ENCODE results near the gene RET.

RET gene

DNA sequence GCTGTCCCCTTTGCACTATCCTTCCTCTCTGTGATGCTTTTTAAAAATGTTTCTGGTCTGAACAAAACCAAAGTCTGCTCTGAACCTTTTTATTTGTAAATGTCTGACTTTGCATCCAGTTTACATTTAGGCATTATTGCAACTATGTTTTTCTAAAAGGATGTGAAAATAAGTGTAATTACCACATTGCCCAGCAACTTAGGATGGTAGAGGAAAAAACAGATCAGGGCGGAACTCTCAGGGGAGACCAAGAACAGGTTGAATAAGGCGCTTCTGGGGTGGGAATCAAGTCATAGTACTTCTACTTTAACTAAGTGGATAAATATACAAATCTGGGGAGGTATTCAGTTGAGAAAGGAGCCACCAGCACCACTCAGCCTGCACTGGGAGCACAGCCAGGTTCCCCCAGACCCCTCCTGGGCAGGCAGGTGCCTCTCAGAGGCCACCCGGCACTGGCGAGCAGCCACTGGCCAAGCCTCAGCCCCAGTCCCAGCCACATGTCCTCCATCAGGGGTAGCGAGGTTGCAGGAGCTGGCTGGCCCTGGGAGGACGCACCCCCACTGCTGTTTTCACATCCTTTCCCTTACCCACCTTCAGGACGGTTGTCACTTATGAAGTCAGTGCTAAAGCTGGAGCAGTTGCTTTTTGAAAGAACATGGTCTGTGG lies 50.0 kb downstream of the RET start:
- H2AFZ ChIP-seq (ENCODE audit: low read depth, low read length), result no peak overlapping the region
- peaks cover 17% of the 10 kb centered on the region for H3K4me1 ChIP-seq (ENCODE audit: low read length)
- H3K27me3 ChIP-seq (ENCODE audit: low read depth, low read length), result 0 out of 2 replicates have a peak, but pooled peaks cover 4% of the 10 kb centered on the region
- H3K36me3 ChIP-seq (replicated peaks; ENCODE audit: low read depth, low read length), result no peaks in the 10 kb centered on the region
- H3K9me3 ChIP-seq (ENCODE audit: insufficient read depth, low read length), result no peaks in the 10 kb centered on the region
- no peak overlapping the region for H3K9ac ChIP-seq (ENCODE audit: low read length)
- no peak for TF ChIP-seq EZH2phosphoT487 (IDR thresholded peaks at IDR 0.05; ENCODE audit: low read depth)
- TF ChIP-seq, protein P1, sequence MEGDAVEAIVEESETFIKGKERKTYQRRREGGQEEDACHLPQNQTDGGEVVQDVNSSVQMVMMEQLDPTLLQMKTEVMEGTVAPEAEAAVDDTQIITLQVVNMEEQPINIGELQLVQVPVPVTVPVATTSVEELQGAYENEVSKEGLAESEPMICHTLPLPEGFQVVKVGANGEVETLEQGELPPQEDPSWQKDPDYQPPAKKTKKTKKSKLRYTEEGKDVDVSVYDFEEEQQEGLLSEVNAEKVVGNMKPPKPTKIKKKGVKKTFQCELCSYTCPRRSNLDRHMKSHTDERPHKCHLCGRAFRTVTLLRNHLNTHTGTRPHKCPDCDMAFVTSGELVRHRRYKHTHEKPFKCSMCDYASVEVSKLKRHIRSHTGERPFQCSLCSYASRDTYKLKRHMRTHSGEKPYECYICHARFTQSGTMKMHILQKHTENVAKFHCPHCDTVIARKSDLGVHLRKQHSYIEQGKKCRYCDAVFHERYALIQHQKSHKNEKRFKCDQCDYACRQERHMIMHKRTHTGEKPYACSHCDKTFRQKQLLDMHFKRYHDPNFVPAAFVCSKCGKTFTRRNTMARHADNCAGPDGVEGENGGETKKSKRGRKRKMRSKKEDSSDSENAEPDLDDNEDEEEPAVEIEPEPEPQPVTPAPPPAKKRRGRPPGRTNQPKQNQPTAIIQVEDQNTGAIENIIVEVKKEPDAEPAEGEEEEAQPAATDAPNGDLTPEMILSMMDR (IDR thresholded peaks at IDR 0.05; ENCODE audit: low read depth, low read length), result no peak
- H4K20me1 ChIP-seq (ENCODE audit: insufficient read depth, low read length), result no peaks in the 10 kb centered on the region
- H3K79me2 ChIP-seq (ENCODE audit: low read length), result no peaks in the 10 kb centered on the region
- H3K27ac ChIP-seq (ENCODE audit: low read length), result no peak overlapping the region
- H3K4me3 ChIP-seq (ENCODE audit: low read length), result peak overlapping the region; percentile 31; the same call in 1 of the 2 replicates
- peak overlapping the region; percentile 47 for H3K4me2 ChIP-seq (ENCODE audit: low read length)

DNA sequence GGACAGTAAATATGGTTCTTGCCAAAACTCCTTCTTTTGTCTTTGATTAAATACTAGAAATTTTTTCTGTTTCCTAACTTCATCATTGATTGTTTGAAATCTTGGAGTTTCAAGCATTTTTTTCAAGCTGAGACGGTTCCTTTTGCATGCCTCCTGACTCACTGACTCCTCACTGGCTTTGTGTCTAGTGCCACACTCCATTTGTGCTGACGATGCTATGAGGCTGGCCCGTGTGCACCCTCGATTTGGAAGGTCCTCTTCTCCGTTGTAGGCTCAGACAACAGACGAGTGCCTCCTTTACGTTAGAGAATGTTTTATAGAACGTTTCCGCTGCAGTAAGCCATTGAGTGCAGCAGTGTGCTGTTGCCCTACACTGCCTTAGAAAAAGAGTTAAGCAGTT lies 50.6 kb downstream of the RET start:
- Histone ChIP-seq H3K4me1 (ENCODE audit: low read length) (peaks cover 14% of the 10 kb centered on the region), H4K20me1 (ENCODE audit: insufficient read depth, low read length) (no peaks in the 10 kb centered on the region), H2AFZ (ENCODE audit: low read depth, low read length) (no peak overlapping the region), H3K9ac (ENCODE audit: low read length) (no peak overlapping the region), H3K27me3 (ENCODE audit: low read depth, low read length) (0 out of 2 replicates have a peak, but pooled peaks cover 4% of the 10 kb centered on the region), H3K36me3 (replicated peaks; ENCODE audit: low read depth, low read length) (no peaks in the 10 kb centered on the region), H3K9me3 (ENCODE audit: insufficient read depth, low read length) (no peaks in the 10 kb centered on the region), H3K79me2 (ENCODE audit: low read length) (no peaks in the 10 kb centered on the region), H3K4me3 (ENCODE audit: low read length) (0 out of 2 replicates have a peak overlapping the region, but pooled peaks have one; percentile 31), H3K27ac (ENCODE audit: low read length) (no peak overlapping the region), H3K4me2 (ENCODE audit: low read length) (peak overlapping the region; percentile 47)
- TF ChIP-seq, protein P1 (IDR thresholded peaks at IDR 0.05; ENCODE audit: low read depth, low read length), result no peak
- TF ChIP-seq EZH2phosphoT487 (IDR thresholded peaks at IDR 0.05; ENCODE audit: low read depth), result no peak

DNA sequence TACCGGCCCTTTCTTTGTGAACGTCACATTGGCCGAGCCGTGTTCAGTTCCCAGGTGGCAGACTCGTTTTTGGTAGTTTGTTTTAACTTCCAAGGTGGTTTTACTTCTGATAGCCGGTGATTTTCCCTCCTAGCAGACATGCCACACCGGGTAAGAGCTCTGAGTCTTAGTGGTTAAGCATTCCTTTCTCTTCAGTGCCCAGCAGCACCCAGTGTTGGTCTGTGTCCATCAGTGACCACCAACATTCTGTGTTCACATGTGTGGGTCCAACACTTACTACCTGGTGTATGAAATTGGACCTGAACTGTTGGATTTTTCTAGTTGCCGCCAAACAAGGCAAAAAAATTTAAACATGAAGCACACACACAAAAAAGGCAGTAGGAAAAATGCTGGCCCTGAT lies 51.5 kb downstream of the RET start:
- Histone ChIP-seq H2AFZ (ENCODE audit: low read depth, low read length) (no peak overlapping the region), H4K20me1 (ENCODE audit: insufficient read depth, low read length) (no peaks in the 10 kb centered on the region), H3K9ac (ENCODE audit: low read length) (no peak overlapping the region), H3K27ac (ENCODE audit: low read length) (no peak overlapping the region), H3K36me3 (replicated peaks; ENCODE audit: low read depth, low read length) (no peaks in the 10 kb centered on the region), H3K9me3 (ENCODE audit: insufficient read depth, low read length) (no peaks in the 10 kb centered on the region), H3K4me3 (ENCODE audit: low read length) (no peak overlapping the region), H3K79me2 (ENCODE audit: low read length) (no peaks in the 10 kb centered on the region), H3K4me2 (ENCODE audit: low read length) (no peak overlapping the region), H3K27me3 (ENCODE audit: low read depth, low read length) (0 out of 2 replicates have a peak, but pooled peaks cover 4% of the 10 kb centered on the region), H3K4me1 (ENCODE audit: low read length) (peaks cover 14% of the 10 kb centered on the region)
- TF ChIP-seq, protein P1 (IDR thresholded peaks at IDR 0.05; ENCODE audit: low read depth, low read length), result no peak
- TF ChIP-seq EZH2phosphoT487 (IDR thresholded peaks at IDR 0.05; ENCODE audit: low read depth), result no peak

DNA sequence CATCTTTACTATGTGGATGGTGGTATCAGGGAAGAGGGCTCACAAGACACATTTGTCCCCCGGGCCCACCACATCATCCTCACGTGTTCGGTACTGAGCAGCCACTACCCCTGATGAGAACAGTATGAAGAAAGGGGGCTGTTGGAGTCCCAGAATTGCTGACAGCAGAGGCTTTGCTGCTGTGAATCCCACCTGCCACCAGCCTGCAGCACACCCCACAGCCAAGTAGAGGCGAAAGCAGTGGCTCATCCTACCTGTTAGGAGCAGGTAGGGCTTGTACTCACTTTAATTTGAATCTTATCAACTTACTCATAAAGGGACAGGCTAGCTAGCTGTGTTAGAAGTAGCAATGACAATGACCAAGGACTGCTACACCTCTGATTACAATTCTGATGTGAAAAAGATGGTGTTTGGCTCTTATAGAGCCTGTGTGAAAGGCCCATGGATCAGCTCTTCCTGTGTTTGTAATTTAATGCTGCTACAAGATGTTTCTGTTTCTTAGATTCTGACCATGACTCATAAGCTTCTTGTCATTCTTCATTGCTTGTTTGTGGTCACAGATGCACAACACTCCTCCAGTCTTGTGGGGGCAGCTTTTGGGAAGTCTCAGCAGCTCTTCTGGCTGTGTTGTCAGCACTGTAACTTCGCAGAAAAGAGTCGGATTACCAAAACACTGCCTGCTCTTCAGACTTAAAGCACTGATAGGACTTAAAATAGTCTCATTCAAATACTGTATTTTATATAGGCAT lies 52.3 kb downstream of the RET start:
- H3K4me2 ChIP-seq (ENCODE audit: low read length), result no peak overlapping the region
- TF ChIP-seq, protein P1 (IDR thresholded peaks at IDR 0.05; ENCODE audit: low read depth, low read length), result no peak
- H4K20me1 ChIP-seq (ENCODE audit: insufficient read depth, low read length), result no peaks in the 10 kb centered on the region
- no peaks in the 10 kb centered on the region for H3K36me3 ChIP-seq (replicated peaks; ENCODE audit: low read depth, low read length)
- H3K9ac ChIP-seq (ENCODE audit: low read length), result no peak overlapping the region
- no peak overlapping the region for H3K4me3 ChIP-seq (ENCODE audit: low read length)
- no peak overlapping the region for H2AFZ ChIP-seq (ENCODE audit: low read depth, low read length)
- 0 out of 2 replicates have a peak, but pooled peaks cover 4% of the 10 kb centered on the region for H3K27me3 ChIP-seq (ENCODE audit: low read depth, low read length)
- H3K79me2 ChIP-seq (ENCODE audit: low read length), result no peaks in the 10 kb centered on the region
- H3K27ac ChIP-seq (ENCODE audit: low read length), result no peak overlapping the region
- no peaks in the 10 kb centered on the region for H3K9me3 ChIP-seq (ENCODE audit: insufficient read depth, low read length)
- peaks cover 14% of the 10 kb centered on the region for H3K4me1 ChIP-seq (ENCODE audit: low read length)

Measured in OCI-LY3 (cell line).